MCF 10A (cell line): Measurements from ENCODE around the gene OR2D2. TPM values are rescaled to one million over a fixed set of nuclear protein-coding genes. Genes with fewer than 3 reads are reported as not detected.

Experiments
- BruUV-seq: library from RNA; stranded (reverse); fragments of 400-500 nt; replicated peaks from 2 replicates; lab custom pipeline; 2021; lab: Mats Ljungman, UMichigan
- CTCF ChIA-PET: fragments of 300-600 bp; sonication (Branson Sonifier 250); formaldehyde crosslinking; extraction: SDS; loops from one replicate; lab custom pipeline; 2021; ENCODE audit warnings: antibody characterized with exemption, inconsistent platforms; lab: Yijun Ruan, JAX
- POLR2A ChIA-PET: fragments of 300-600, 350-650 bp; sonication (Branson Sonifier 250); formaldehyde crosslinking; extraction: SDS; loops from one replicate; lab custom pipeline; 2020; ENCODE audit warnings: antibody characterized with exemption, inconsistent platforms; lab: Yijun Ruan, JAX
- DNase-seq: peaks from one replicate; pipeline ENCODE4 v3.0.0-alpha.2; 2018; ENCODE audit not compliant: unreplicated experiment
- H3K27ac Mint-ChIP-seq: one replicate; pipeline ENCODE4 v1.8.0; 2022; ENCODE audit warnings: mild to moderate bottlenecking, low read depth, mixed read lengths; ENCODE audit not compliant: unreplicated experiment
- H3K27me3 Mint-ChIP-seq: one replicate; pipeline ENCODE4 v1.8.0; 2022; ENCODE audit warnings: mixed read lengths; ENCODE audit not compliant: insufficient read depth, unreplicated experiment
- H3K36me3 Mint-ChIP-seq: one replicate; pipeline ENCODE4 v1.8.0; 2022; ENCODE audit warnings: mild to moderate bottlenecking, moderate library complexity, mixed read lengths; ENCODE audit not compliant: insufficient read depth, unreplicated experiment
- H3K4me1 Mint-ChIP-seq: one replicate; pipeline ENCODE4 v1.8.0; 2022; ENCODE audit warnings: mixed read lengths; ENCODE audit not compliant: insufficient read depth, unreplicated experiment
- H3K4me3 Mint-ChIP-seq: one replicate; pipeline ENCODE4 v1.8.0; 2022; ENCODE audit warnings: mild to moderate bottlenecking, moderate library complexity, mixed read lengths; ENCODE audit not compliant: unreplicated experiment
- H3K9me3 Mint-ChIP-seq: one replicate; pipeline ENCODE4 v1.8.0; 2022; ENCODE audit warnings: mixed read lengths; ENCODE audit not compliant: unreplicated experiment
- CTCF ChIP-seq: fragments of 200-600 bp; IDR thresholded peaks from one replicate; pipeline ENCODE4 v1.8.0; 2022; ENCODE audit warnings: antibody characterized with exemption, mild to moderate bottlenecking; ENCODE audit not compliant: unreplicated experiment
- intact Hi-C: fragments of 100-400 bp; cut with micrococcal nuclease; formaldehyde crosslinking; loops from 2 replicates; pipeline ENCODE4 v1.14.1; 2022
- total RNA-seq: library from RNA; stranded (reverse); gene quantifications from 2 replicates; pipeline ENCODE4 v1.2.3, GENCODE V29; 2022

Gene OR2D2
- total RNA-seq, 1 experiment from 2014 or later: 0.56 TPM

- TF ChIP-seq CTCF: no peak
- Mint-ChIP-seq H3K9me3 (no peaks in the 10 kb centered on the region), H3K4me1 (no peaks in the 10 kb centered on the region), H3K4me3 (no peak overlapping the region), H3K27ac (no peak overlapping the region), H3K36me3 (no peaks in the 10 kb centered on the region), H3K27me3 (no peaks in the 10 kb centered on the region)
- CTCF ChIA-PET: interaction anchor here (0.5 to 1.1 kb wide), 3 partner anchors 10 to 1311 kb away, joined by 3 read pairs; no protein-coding TSS in a partner anchor
- DNase-seq: no peak
- intact Hi-C loops: no loop called here
- POLR2A ChIA-PET: no interaction called here
- no TSS peak for BruUV-seq
Measured at GRCh38 chr11:6898911-6899310, 6.6 kb upstream of the OR2D2 start.

GRCh38 chr11:6895010-6895409 lies 2.7 kb upstream of the OR2D2 start:
- H3K4me3 Mint-ChIP-seq: no peak overlapping the region
- no peak for TF ChIP-seq CTCF
- no peak for DNase-seq
- no peaks in the 10 kb centered on the region for H3K9me3 Mint-ChIP-seq
- H3K27me3 Mint-ChIP-seq: no peaks in the 10 kb centered on the region
- intact Hi-C loops: no loop called here
- BruUV-seq: no TSS peak
- ChIA-PET POLR2A (no interaction called here), CTCF (no interaction called here)
- H3K4me1 Mint-ChIP-seq: no peaks in the 10 kb centered on the region
- no peaks in the 10 kb centered on the region for H3K36me3 Mint-ChIP-seq
- H3K27ac Mint-ChIP-seq: no peak overlapping the region

GRCh38 chr11:6894097-6894496 lies 1.8 kb upstream of the OR2D2 start:
- no peak for TF ChIP-seq CTCF
- no peak overlapping the region for H3K27ac Mint-ChIP-seq
- intact Hi-C loops: no loop called here
- H3K27me3 Mint-ChIP-seq: no peaks in the 10 kb centered on the region
- DNase-seq: no peak
- no peaks in the 10 kb centered on the region for H3K4me1 Mint-ChIP-seq
- CTCF ChIA-PET: no interaction called here
- no TSS peak for BruUV-seq
- no peak overlapping the region for H3K4me3 Mint-ChIP-seq
- H3K9me3 Mint-ChIP-seq: no peaks in the 10 kb centered on the region
- no peaks in the 10 kb centered on the region for H3K36me3 Mint-ChIP-seq
- POLR2A ChIA-PET: no interaction called here

- Mint-ChIP-seq H3K4me3 (no peak overlapping the region), H3K27ac (no peak overlapping the region), H3K4me1 (no peaks in the 10 kb centered on the region), H3K27me3 (peaks cover 14% of the 10 kb centered on the region), H3K9me3 (no peaks in the 10 kb centered on the region), H3K36me3 (peaks cover 7% of the 10 kb centered on the region)
- no peak for TF ChIP-seq CTCF
- DNase-seq: no peak
- BruUV-seq: no TSS peak
- POLR2A ChIA-PET: no interaction called here
- CTCF ChIA-PET: interaction anchor here (0.7 to 1.5 kb wide), 4 partner anchors 9 to 388 kb away, joined by 3 to 4 read pairs (median 4); partner anchors contain the start of gene OR10A2
- intact Hi-C loops: no loop called here
Measured at GRCh38 chr11:6889835-6890234, 2.5 kb downstream of the OR2D2 start.
